Body of pancreas (tissue), 4 donors: ENCODE data around the gene NEMF.
"Not testable (repeated sequence)": the region's sequence is repeated elsewhere in the genome, so short reads cannot be mapped to it uniquely, and the experiment has no call there.

Experiments used
- POLR2A ChIP-seq, 3 donors: fragments of 450-650 bp; IDR thresholded peaks; one replicate each; pipeline ENCODE4 v1.6.1; 2016; ENCODE audit warnings: antibody characterized with exemption in 3 of 3, mild to moderate bottlenecking in 2 of 3
- TF ChIP-seq, protein P1 (sequence below), 7 experiments: fragments of 450-650 bp in 4 of 7; fragments of 200-600 bp in 3 of 7; sonication (generic) in 3 of 7; IDR thresholded peaks; one replicate each; pipeline ENCODE4 v1.5.1; 2016 to 2019; ENCODE audit warnings: antibody characterized with exemption in 7 of 7

DNA sequence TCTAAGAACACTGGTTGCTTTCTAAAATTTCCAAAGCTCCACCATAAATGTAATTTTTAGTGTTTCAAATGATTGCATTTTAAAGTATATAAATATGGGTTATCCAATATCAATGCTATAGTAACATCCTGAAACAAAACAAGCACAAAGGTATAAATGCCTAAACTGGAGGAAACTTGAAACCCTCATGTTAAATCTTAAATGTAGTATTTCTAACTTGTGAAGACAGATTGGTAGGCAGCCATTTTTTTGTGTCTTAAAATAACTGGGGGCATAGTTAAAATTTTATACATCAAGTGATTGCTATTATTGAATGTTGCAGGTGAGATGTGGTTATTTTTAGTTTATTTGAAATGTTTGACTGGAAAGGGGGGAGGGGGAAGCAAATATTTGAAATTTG lies 43.7 kb upstream of the NEMF start:
- TF ChIP-seq, protein P1, sequence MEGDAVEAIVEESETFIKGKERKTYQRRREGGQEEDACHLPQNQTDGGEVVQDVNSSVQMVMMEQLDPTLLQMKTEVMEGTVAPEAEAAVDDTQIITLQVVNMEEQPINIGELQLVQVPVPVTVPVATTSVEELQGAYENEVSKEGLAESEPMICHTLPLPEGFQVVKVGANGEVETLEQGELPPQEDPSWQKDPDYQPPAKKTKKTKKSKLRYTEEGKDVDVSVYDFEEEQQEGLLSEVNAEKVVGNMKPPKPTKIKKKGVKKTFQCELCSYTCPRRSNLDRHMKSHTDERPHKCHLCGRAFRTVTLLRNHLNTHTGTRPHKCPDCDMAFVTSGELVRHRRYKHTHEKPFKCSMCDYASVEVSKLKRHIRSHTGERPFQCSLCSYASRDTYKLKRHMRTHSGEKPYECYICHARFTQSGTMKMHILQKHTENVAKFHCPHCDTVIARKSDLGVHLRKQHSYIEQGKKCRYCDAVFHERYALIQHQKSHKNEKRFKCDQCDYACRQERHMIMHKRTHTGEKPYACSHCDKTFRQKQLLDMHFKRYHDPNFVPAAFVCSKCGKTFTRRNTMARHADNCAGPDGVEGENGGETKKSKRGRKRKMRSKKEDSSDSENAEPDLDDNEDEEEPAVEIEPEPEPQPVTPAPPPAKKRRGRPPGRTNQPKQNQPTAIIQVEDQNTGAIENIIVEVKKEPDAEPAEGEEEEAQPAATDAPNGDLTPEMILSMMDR (IDR thresholded peaks at IDR 0.05), result not testable (repeated sequence)
- not testable (repeated sequence) for TF ChIP-seq POLR2A (IDR thresholded peaks at IDR 0.05)
